H9 (cell line): ENCODE data around the gene MBOAT2. TPM values are rescaled to one million over a fixed set of nuclear protein-coding genes. Genes with fewer than 3 reads are reported as not detected.
A peak's percentile ranks its signal among the peaks of the same experiment; 100 is the strongest.

Experiments used
- DNase-seq: peaks from one replicate; pipeline ENCODE4 v3.0.0-alpha.2; 2017
- H2AFZ ChIP-seq: one replicate; pipeline ENCODE4 v1.6.1; 2013; ENCODE audit warnings: mild to moderate bottlenecking, low read length, control low read depth, moderate library complexity
- H2AK5ac ChIP-seq: 2 replicates; pipeline ENCODE4 v1.6.1; 2013; ENCODE audit warnings: low read length, control low read depth, mixed read lengths; ENCODE audit not compliant: insufficient read length
- H2BK120ac ChIP-seq: one replicate; pipeline ENCODE4 v1.6.1; 2013; ENCODE audit warnings: low read depth, mild to moderate bottlenecking, low read length, control low read depth, inconsistent platforms; ENCODE audit not compliant: poor library complexity, severe bottlenecking
- H2BK12ac ChIP-seq: 2 replicates; pipeline ENCODE4 v1.6.1; 2013; ENCODE audit warnings: low read length, control low read depth, mixed read lengths, low read depth; ENCODE audit not compliant: insufficient read length
- H2BK15ac ChIP-seq: 2 replicates; pipeline ENCODE4 v1.6.1; 2013; ENCODE audit warnings: low read depth, low read length, control low read depth
- H2BK20ac ChIP-seq: one replicate; pipeline ENCODE4 v1.6.1; 2013; ENCODE audit warnings: low read depth, mild to moderate bottlenecking, low read length, control low read depth, inconsistent platforms; ENCODE audit not compliant: poor library complexity, severe bottlenecking
- H2BK5ac ChIP-seq: 2 replicates; pipeline ENCODE4 v1.6.1; 2013; ENCODE audit warnings: low read length, control low read depth, mixed read lengths; ENCODE audit not compliant: insufficient read length
- H3K14ac ChIP-seq: 2 replicates; pipeline ENCODE4 v1.6.1; 2013; ENCODE audit warnings: low read length, control low read depth; ENCODE audit not compliant: insufficient read depth
- H3K18ac ChIP-seq: 2 replicates; pipeline ENCODE4 v1.6.1; 2013; ENCODE audit warnings: low read depth, mild to moderate bottlenecking, mixed read lengths, low read length, control low read depth; ENCODE audit not compliant: insufficient read length
- H3K23ac ChIP-seq: 2 replicates; pipeline ENCODE4 v1.6.1; 2013; ENCODE audit warnings: low read length, control low read depth, mixed read lengths, low read depth; ENCODE audit not compliant: insufficient read length
- H3K23me2 ChIP-seq: 2 replicates; pipeline ENCODE4 v1.6.1; 2013; ENCODE audit warnings: low read depth, mild to moderate bottlenecking, mixed read lengths, low read length, control low read depth; ENCODE audit not compliant: insufficient read length, poor library complexity, severe bottlenecking
- H3K27ac ChIP-seq: 2 replicates; pipeline ENCODE4 v1.5.1; 2013; ENCODE audit warnings: low read length, control low read depth, mixed read lengths, low read depth; ENCODE audit not compliant: insufficient read length
- H3K27me3 ChIP-seq: 2 replicates; pipeline ENCODE4 v1.6.1; 2013; ENCODE audit warnings: low read length, control low read depth, inconsistent platforms; ENCODE audit not compliant: insufficient read depth
- H3K4ac ChIP-seq: 2 replicates; pipeline ENCODE4 v1.6.1; 2013; ENCODE audit warnings: low read depth, mild to moderate bottlenecking, control low read depth, inconsistent platforms, low read length, moderate library complexity
- H3K4me1 ChIP-seq: 2 replicates; pipeline ENCODE4 v1.6.1; 2013; ENCODE audit warnings: low read length, control low read depth, inconsistent platforms; ENCODE audit not compliant: insufficient read depth
- H3K4me2 ChIP-seq: 2 replicates; pipeline ENCODE4 v1.6.1; 2013; ENCODE audit warnings: low read length, control low read depth, mixed read lengths; ENCODE audit not compliant: insufficient read length, insufficient read depth
- H3K56ac ChIP-seq: 2 replicates; pipeline ENCODE4 v1.6.1; 2013; ENCODE audit warnings: low read depth, mild to moderate bottlenecking, mixed read lengths, low read length, control low read depth; ENCODE audit not compliant: insufficient read length
- H3K79me1 ChIP-seq: 2 replicates; pipeline ENCODE4 v1.6.1; 2013; ENCODE audit warnings: low read depth, mild to moderate bottlenecking, moderate library complexity, low read length, control low read depth, inconsistent platforms; ENCODE audit not compliant: insufficient read depth, poor library complexity, severe bottlenecking
- H3K79me2 ChIP-seq: 2 replicates; pipeline ENCODE4 v1.6.1; 2013; ENCODE audit warnings: low read length, control low read depth, inconsistent platforms; ENCODE audit not compliant: insufficient read depth
- H3K9ac ChIP-seq: 2 replicates; pipeline ENCODE4 v1.6.1; 2013; ENCODE audit warnings: low read length, control low read depth, mixed read lengths; ENCODE audit not compliant: insufficient read length; ENCODE audit errors: extremely low read depth
- H3K9me3 ChIP-seq: one replicate; pipeline ENCODE4 v1.6.1; 2013; ENCODE audit warnings: low read depth, low read length, inconsistent platforms; ENCODE audit not compliant: control insufficient read depth
- H3T11ph ChIP-seq: one replicate; pipeline ENCODE4 v1.6.1; 2013; ENCODE audit warnings: mild to moderate bottlenecking, low read length, control low read depth, inconsistent platforms
- H4K20me1 ChIP-seq: one replicate; pipeline ENCODE4 v1.6.1; 2013; ENCODE audit not compliant: control insufficient read depth, insufficient read length, insufficient read depth
- H4K5ac ChIP-seq: 2 replicates; pipeline ENCODE4 v1.6.1; 2013; ENCODE audit warnings: low read depth, mild to moderate bottlenecking, mixed read lengths, low read length, control low read depth; ENCODE audit not compliant: insufficient read length
- H4K8ac ChIP-seq: replicated peaks from 2 replicates; pipeline ENCODE4 v1.6.1; 2013; ENCODE audit warnings: low read length, control low read depth, mixed read lengths, low read depth; ENCODE audit not compliant: insufficient read length
- H4K91ac ChIP-seq: 2 replicates; pipeline ENCODE4 v1.6.1; 2013; ENCODE audit warnings: low read depth, mild to moderate bottlenecking, moderate library complexity, mixed read lengths, low read length, control low read depth; ENCODE audit not compliant: insufficient read length
- H3K27ac Mint-ChIP-seq, 3 experiments: 2 replicates in 2 of 3; 3 replicates in 1 of 3; pipeline ENCODE4 v1.8.0; 2020 to 2021; ENCODE audit warnings: mixed read lengths in 3 of 3, mild to moderate bottlenecking in 1 of 3, moderate library complexity in 1 of 3
- H3K27me3 Mint-ChIP-seq: 2 replicates; pipeline ENCODE4 v1.8.0; 2021; ENCODE audit warnings: low read depth, mild to moderate bottlenecking, moderate library complexity, mixed read lengths
- H3K36me3 Mint-ChIP-seq, 3 experiments: 2 replicates in 2 of 3; 3 replicates in 1 of 3; pipeline ENCODE4 v1.8.0; 2020 to 2021; ENCODE audit warnings: low read depth in 3 of 3, mixed read lengths in 3 of 3; ENCODE audit not compliant: insufficient read depth in 1 of 3
- H3K4me1 Mint-ChIP-seq, 2 experiments: 2 replicates each; pipeline ENCODE4 v1.8.0; 2020; ENCODE audit warnings: mixed read lengths in 2 of 2
- H3K4me3 Mint-ChIP-seq, 2 experiments: 2 replicates in 1 of 2; 3 replicates in 1 of 2; pipeline ENCODE4 v1.8.0; 2020 to 2021; ENCODE audit warnings: mild to moderate bottlenecking in 2 of 2, mixed read lengths in 2 of 2, moderate library complexity in 1 of 2
- H3K9me3 Mint-ChIP-seq, 2 experiments: 2 replicates in 1 of 2; 3 replicates in 1 of 2; pipeline ENCODE4 v1.8.0; 2020; ENCODE audit warnings: mild to moderate bottlenecking in 2 of 2, mixed read lengths in 2 of 2, moderate library complexity in 1 of 2
- WGBS: extraction: QIAGEN DNeasy Blood & Tissue Kit; methylation state at CpG from one replicate; pipeline ENCODE4 v1.1.7; 2013; ENCODE audit warnings: missing lambda C conversion rate, low lambda C conversion rate, mixed read lengths; ENCODE audit not compliant: insufficient read length; ENCODE audit errors: extremely low coverage; 5-methylcytosine and 5-hydroxymethylcytosine counted together
- total RNA-seq: library from RNA; stranded (reverse); gene quantifications from 2 replicates; pipeline ENCODE4 v1.2.1, GENCODE V29; 2021
- TF ChIP-seq, protein P1 (sequence below): fragments of 200-600 bp; sonication (generic); conservative IDR thresholded peaks from 3 replicates; pipeline ENCODE4 v1.8.0; 2021; ENCODE audit warnings: antibody characterized with exemption, mild to moderate bottlenecking

MBOAT2 gene
- total RNA-seq, 1 experiment from 2014 or later, result 20.2 TPM

DNA sequence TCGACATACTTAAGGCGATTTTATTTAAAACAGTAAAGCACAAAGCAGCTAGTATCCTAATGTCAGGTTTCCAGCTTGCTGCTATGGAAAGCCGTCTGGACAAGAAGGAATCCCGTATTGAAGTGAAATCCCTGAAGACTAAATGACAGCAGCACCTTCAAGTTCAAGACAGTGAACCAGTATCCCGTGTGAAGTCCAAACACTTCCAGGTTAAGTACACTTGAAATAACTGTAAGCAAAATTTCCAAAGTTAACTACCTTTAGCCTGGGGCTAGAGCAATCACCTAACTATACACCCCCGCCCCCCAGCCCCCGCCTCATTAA, 1.2 kb downstream of the MBOAT2 start:
- Mint-ChIP-seq H3K36me3 (peaks cover 0 to 6% (median 3%) of the 10 kb centered on the region in 3 experiments; a peak in 4 of 7 replicates), H3K27me3 (peaks cover 5% of the 10 kb centered on the region), H3K27ac (no peak overlapping the region), H3K4me1 (peaks cover 37 to 41% of the 10 kb centered on the region in 2 experiments), H3K4me3 (peak overlapping the region; percentile 84 to 98), H3K9me3 (peaks cover 0 to 6% of the 10 kb centered on the region in 2 experiments; a peak in 2 of 5 replicates)
- Histone ChIP-seq H2BK15ac (no peak overlapping the region), H3K14ac (no peak overlapping the region), H4K5ac (no peak overlapping the region), H2AK5ac (no peak overlapping the region), H2BK5ac (no peak overlapping the region), H3K79me1 (no peaks in the 10 kb centered on the region), H2BK20ac (no peak overlapping the region), H2BK12ac (no peak overlapping the region), H4K91ac (no peak overlapping the region), H3K27me3 (no peaks in the 10 kb centered on the region), H3K4me2 (peak overlapping the region; percentile 97), H3K4me1 (no peaks in the 10 kb centered on the region; the same call in 1 of the 2 replicates), H4K8ac (no peak overlapping the region), H3K4ac (no peak overlapping the region), H3K23ac (no peak overlapping the region), H3K23me2 (peaks cover 11% of the 10 kb centered on the region), H3K18ac (no peak overlapping the region), H2AFZ (no peak overlapping the region), H3K56ac (no peak overlapping the region), H4K20me1 (no peaks in the 10 kb centered on the region), H3K79me2 (peaks cover 2% of the 10 kb centered on the region; the same call in 1 of the 2 replicates), H3T11ph (no peak overlapping the region), H3K27ac (no peak overlapping the region), H2BK120ac (no peak overlapping the region), H3K9ac (no peak overlapping the region), H3K9me3 (no peaks in the 10 kb centered on the region)
- no CpG with 5 or more reads among the region's 7 CpGs for WGBS
- no peak for DNase-seq
- TF ChIP-seq, protein P1, sequence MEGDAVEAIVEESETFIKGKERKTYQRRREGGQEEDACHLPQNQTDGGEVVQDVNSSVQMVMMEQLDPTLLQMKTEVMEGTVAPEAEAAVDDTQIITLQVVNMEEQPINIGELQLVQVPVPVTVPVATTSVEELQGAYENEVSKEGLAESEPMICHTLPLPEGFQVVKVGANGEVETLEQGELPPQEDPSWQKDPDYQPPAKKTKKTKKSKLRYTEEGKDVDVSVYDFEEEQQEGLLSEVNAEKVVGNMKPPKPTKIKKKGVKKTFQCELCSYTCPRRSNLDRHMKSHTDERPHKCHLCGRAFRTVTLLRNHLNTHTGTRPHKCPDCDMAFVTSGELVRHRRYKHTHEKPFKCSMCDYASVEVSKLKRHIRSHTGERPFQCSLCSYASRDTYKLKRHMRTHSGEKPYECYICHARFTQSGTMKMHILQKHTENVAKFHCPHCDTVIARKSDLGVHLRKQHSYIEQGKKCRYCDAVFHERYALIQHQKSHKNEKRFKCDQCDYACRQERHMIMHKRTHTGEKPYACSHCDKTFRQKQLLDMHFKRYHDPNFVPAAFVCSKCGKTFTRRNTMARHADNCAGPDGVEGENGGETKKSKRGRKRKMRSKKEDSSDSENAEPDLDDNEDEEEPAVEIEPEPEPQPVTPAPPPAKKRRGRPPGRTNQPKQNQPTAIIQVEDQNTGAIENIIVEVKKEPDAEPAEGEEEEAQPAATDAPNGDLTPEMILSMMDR, result no peak
